Esophagus muscularis mucosa (tissue), 4 donors: ENCODE measurements around the gene LIMK2.

ENCODE experiments used
- EP300 ChIP-seq: sonication (generic); formaldehyde crosslinking; IDR thresholded peaks from one replicate; pipeline ENCODE4 v1.6.1; 2017; ENCODE audit warnings: antibody characterized with exemption
- POLR2A ChIP-seq: fragments of 450-650 bp; IDR thresholded peaks from one replicate; pipeline ENCODE4 v1.6.1; 2017; ENCODE audit warnings: antibody characterized with exemption, moderate library complexity, mild to moderate bottlenecking, low read depth
- POLR2AphosphoS5 ChIP-seq, 2 donors: sonication (generic); formaldehyde crosslinking; IDR thresholded peaks; one replicate each; pipeline ENCODE4 v1.6.1; 2017; ENCODE audit warnings: antibody characterized with exemption in 2 of 2
- TF ChIP-seq, protein P1 (sequence below), 3 experiments: fragments of 200-600 bp in 2 of 3; fragments of 450-650 bp in 1 of 3; sonication (generic) in 2 of 3; IDR thresholded peaks; one replicate each; pipeline ENCODE4 v1.5.1; 2017 to 2019; ENCODE audit warnings: antibody characterized with exemption in 3 of 3, mild to moderate bottlenecking in 2 of 3, moderate library complexity in 1 of 3

DNA sequence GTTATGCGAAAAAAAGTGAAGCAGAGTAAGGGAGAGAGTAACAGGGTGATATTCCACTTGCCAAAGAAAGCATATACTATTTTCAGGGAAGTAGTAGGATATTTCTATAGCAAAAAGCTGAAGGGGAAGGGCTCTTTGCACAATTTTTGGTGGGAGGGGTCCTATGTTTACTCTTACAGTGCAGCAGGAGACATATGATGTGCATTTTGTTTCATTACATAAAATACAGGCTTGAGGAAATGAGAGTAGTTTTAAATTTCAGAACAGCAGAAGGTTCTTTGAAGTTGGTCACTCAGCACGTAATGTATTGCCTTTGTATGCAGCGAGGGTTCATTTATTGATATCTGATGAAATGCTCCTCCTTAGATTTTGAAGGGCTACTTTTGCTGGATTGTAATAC is 83.3 kb downstream of the LIMK2 start:
- TF ChIP-seq POLR2A (no peak), POLR2AphosphoS5 (IDR thresholded peaks at IDR 0.05) (no peak), EP300 (no peak)
- TF ChIP-seq, protein P1, sequence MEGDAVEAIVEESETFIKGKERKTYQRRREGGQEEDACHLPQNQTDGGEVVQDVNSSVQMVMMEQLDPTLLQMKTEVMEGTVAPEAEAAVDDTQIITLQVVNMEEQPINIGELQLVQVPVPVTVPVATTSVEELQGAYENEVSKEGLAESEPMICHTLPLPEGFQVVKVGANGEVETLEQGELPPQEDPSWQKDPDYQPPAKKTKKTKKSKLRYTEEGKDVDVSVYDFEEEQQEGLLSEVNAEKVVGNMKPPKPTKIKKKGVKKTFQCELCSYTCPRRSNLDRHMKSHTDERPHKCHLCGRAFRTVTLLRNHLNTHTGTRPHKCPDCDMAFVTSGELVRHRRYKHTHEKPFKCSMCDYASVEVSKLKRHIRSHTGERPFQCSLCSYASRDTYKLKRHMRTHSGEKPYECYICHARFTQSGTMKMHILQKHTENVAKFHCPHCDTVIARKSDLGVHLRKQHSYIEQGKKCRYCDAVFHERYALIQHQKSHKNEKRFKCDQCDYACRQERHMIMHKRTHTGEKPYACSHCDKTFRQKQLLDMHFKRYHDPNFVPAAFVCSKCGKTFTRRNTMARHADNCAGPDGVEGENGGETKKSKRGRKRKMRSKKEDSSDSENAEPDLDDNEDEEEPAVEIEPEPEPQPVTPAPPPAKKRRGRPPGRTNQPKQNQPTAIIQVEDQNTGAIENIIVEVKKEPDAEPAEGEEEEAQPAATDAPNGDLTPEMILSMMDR (IDR thresholded peaks at IDR 0.05): no peak
